ENCODE results near the gene UQCRH.

The UQCRH gene

DNA sequence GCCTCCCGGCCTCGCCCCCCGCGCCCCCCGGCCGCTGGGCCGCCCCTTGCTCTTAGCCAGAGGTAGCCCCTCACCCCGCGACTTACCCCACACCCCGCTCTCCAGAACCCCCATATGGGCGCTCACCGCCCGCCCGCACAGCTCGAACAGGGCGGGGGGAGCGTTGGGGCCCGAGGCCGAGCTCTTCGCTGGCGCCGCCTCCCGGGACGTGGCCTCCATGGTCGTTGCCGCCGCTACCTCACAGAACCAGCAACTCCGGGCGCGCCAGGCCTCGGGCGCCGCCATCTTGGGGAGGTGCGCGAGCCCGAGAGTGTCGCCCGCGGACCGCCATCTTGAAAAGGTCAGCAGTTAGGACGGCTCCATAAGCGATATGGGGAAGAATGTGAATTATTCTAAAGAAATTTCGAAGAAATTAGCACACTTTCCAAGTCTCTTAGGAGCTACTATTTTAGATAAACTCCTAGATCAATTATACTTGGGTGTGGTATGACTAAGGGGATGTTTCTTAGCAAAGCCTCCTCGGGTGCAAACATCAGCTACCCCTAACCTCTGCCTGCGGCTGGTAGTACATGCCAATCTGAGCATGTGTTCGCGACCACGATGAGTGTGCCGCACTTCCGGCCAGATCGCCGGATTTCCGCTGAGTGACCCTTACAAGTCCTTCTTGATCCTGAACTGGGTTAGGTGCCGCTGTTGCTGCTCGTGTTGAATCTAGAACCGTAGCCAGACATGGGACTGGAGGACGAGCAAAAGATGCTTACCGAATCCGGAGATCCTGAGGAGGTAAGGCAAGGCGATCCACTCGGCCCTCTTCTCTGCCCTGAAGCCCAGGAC, at the start of gene UQCRH, which contains the start of gene LRRC41:
TSS of gene UQCRH (plus strand) at position 661 of the 834 bp plus-strand sequence. CDS start at position 730, 69 bp downstream.
TSS of gene LRRC41 (minus strand) at position 579 of the 834 bp plus-strand sequence. CDS start at position 285, 294 bp downstream.
- peak; percentile 99 for DNase-seq (ENCODE audit: low read depth, low spot score)
- in situ Hi-C loops (cut with HindIII; ENCODE audit: low sequenced_read_pairs) = no loop called here
- H3K4me3 ChIP-seq (ENCODE audit: low read depth, low read length) = peak within 1 kb of the TSS; percentile 87
- TF ChIP-seq, protein P1, sequence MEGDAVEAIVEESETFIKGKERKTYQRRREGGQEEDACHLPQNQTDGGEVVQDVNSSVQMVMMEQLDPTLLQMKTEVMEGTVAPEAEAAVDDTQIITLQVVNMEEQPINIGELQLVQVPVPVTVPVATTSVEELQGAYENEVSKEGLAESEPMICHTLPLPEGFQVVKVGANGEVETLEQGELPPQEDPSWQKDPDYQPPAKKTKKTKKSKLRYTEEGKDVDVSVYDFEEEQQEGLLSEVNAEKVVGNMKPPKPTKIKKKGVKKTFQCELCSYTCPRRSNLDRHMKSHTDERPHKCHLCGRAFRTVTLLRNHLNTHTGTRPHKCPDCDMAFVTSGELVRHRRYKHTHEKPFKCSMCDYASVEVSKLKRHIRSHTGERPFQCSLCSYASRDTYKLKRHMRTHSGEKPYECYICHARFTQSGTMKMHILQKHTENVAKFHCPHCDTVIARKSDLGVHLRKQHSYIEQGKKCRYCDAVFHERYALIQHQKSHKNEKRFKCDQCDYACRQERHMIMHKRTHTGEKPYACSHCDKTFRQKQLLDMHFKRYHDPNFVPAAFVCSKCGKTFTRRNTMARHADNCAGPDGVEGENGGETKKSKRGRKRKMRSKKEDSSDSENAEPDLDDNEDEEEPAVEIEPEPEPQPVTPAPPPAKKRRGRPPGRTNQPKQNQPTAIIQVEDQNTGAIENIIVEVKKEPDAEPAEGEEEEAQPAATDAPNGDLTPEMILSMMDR (IDR thresholded peaks at IDR 0.05; ENCODE audit: low read depth, low read length) = no peak

DNA sequence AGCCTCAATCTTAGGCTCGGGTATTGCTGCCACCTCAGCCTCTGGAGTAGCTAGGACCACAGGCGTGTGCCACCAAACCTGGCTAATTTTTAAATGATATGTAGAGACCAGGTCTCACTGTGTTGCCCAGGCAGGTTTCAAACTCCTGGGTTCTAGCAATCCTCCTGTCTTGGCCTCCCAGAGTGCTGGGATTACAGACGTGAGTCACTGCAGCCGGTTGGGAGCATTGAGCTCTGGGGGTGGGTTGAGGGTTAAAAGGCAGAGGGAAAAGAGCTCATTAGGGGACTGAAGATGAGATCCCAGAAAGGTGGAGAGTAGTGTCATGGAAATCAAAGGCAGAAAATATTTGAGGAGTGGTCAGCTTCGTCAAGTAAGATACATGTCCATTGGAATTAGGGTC, 48.8 kb upstream of the UQCRH start:
- no peak overlapping the region for H3K4me3 ChIP-seq (ENCODE audit: low read depth, low read length)
- DNase-seq (ENCODE audit: low read depth, low spot score) = no peak
- TF ChIP-seq, protein P1 (IDR thresholded peaks at IDR 0.05; ENCODE audit: low read depth, low read length) = no peak
- in situ Hi-C loops (cut with HindIII; ENCODE audit: low sequenced_read_pairs) = no loop called here

DNA sequence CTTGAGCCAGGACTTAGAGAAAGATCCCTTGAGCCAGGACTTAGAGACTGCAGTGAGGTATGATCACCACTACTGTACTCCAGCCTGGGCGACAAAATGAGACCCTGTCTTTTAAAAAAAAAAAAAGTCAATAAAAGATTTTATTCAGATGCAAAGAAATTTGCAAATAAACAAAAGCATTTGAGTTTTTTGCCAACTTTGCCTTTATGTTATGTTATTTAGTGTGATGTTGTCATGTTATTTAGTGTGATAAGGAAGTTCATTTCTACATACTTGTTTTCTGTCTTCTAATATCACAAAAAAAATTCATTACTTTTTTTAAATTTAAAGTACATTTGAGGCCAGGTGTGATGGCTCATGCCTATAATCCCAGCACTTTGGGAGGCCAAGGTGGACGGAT, 47.0 kb upstream of the UQCRH start:
- DNase-seq (ENCODE audit: low read depth, low spot score) = no peak
- TF ChIP-seq, protein P1 (IDR thresholded peaks at IDR 0.05; ENCODE audit: low read depth, low read length) = no peak
- in situ Hi-C loops (cut with HindIII; ENCODE audit: low sequenced_read_pairs) = no loop called here
- no peak overlapping the region for H3K4me3 ChIP-seq (ENCODE audit: low read depth, low read length)

DNA sequence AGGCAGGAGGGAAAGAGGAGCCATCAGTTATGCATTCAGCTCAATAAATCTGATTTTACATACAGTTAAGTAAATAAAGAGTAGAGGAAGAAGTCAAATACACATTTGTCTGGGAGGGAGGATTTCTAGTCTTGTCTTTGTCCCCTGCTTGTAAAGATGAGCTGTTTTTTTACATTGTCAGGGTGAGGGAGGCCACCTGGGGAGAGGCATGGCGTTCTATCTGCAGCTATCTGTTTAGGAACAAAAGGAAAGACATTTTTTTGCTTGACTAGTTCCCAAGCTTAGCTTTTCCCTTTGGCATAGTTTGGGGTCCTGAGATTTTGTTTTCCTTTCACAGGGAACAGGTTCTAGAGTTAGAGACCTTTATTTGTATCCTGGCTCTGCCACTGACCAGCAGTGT, 41.0 kb upstream of the UQCRH start:
- DNase-seq (ENCODE audit: low read depth, low spot score) = no peak
- TF ChIP-seq, protein P1 (IDR thresholded peaks at IDR 0.05; ENCODE audit: low read depth, low read length) = no peak
- no peak overlapping the region for H3K4me3 ChIP-seq (ENCODE audit: low read depth, low read length)
- in situ Hi-C loops (cut with HindIII; ENCODE audit: low sequenced_read_pairs) = no loop called here

DNA sequence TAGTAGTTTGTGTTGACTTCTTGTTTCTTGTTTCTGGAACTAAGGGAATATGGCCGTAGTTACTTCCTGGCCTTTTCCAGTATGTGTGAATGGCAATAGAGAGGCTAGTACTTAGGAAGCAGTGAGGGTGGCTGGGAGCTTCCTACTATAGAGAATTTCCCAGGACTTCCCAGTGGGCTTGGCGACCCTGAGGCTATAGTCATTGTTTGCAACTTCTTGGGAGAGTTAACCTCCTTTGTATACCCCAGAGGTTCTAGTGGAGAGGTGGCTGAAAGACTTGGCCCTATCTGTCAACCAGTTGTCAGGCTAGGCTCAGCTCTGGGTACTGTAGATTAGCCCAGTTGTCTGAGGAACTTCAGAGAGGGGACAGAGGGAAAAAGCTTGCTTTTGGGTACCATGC, 40.4 kb upstream of the UQCRH start:
- H3K4me3 ChIP-seq (ENCODE audit: low read depth, low read length) = no peak overlapping the region
- no peak for DNase-seq (ENCODE audit: low read depth, low spot score)
- TF ChIP-seq, protein P1 (IDR thresholded peaks at IDR 0.05; ENCODE audit: low read depth, low read length) = no peak
- in situ Hi-C loops (cut with HindIII; ENCODE audit: low sequenced_read_pairs) = no loop called here

DNA sequence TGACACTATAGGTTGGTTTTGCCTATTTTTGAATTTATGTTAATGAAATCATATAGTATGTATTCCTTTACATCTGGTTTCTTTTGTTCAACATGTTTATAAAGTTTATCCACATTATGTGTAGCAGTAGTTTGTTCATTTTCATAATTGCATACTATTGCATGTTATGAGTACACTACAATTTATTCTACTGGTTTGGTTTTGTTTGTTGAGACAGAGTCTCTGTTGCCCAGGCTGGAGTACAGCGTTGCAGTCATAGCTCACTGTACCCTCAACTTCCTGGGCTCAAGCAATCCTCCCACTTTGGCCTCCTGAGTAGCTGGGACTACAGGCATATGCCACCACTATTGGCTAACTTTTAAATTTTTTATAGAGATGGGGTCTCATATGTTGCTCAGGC, 34.9 kb upstream of the UQCRH start:
- H3K4me3 ChIP-seq (ENCODE audit: low read depth, low read length) = no peak overlapping the region
- TF ChIP-seq, protein P1 (IDR thresholded peaks at IDR 0.05; ENCODE audit: low read depth, low read length) = no peak
- DNase-seq (ENCODE audit: low read depth, low spot score) = no peak
- in situ Hi-C loops (cut with HindIII; ENCODE audit: low sequenced_read_pairs) = no loop called here

Measured in astrocyte of the spinal cord (primary cell).